Gastroesophageal sphincter (tissue), 4 donors: Measurements from ENCODE around the gene GRIA4. TPM values are rescaled to one million over a fixed set of nuclear protein-coding genes. Genes with fewer than 3 reads are reported as not detected.

Experiments used
- ATAC-seq: fragments of 150-250 bp; one replicate; pipeline ENCODE4 v1.9.1; 2016; ENCODE audit warnings: mild to moderate bottlenecking, moderate library complexity
- H3K27ac ChIP-seq, 4 donors: fragments of 200-600 bp; sonication (generic) in 3 of 4; 1 replicate in 3 of 4; 2 replicates in 1 of 4; pipeline ENCODE4 v1.5.1; 2016 to 2019
- H3K27me3 ChIP-seq: fragments of 200-600 bp; sonication (generic); one replicate; pipeline ENCODE4 v1.5.1; 2019
- H3K36me3 ChIP-seq, 2 donors: fragments of 200-600 bp; sonication (generic); one replicate each; pipeline ENCODE4 v1.5.1; 2019; ENCODE audit warnings: control low read depth in 1 of 2
- H3K4me1 ChIP-seq, 3 donors: fragments of 200-600 bp; sonication (generic); 1 replicate in 2 of 3; 2 replicates in 1 of 3; pipeline ENCODE4 v1.5.1; 2016 to 2019; ENCODE audit warnings: control low read depth in 2 of 3
- H3K4me3 ChIP-seq, 2 donors: fragments of 200-600 bp; sonication (generic); one replicate each; pipeline ENCODE4 v1.5.1; 2019; ENCODE audit warnings: mild to moderate bottlenecking in 1 of 2, moderate library complexity in 1 of 2
- H3K9me3 ChIP-seq, 3 donors: fragments of 200-600 bp; sonication (generic); one replicate each; pipeline ENCODE4 v1.5.1; 2017 to 2019; ENCODE audit warnings: control low read depth in 2 of 3
- EP300 ChIP-seq: sonication (generic); formaldehyde crosslinking; IDR thresholded peaks from one replicate; pipeline ENCODE4 v1.6.1; 2017; ENCODE audit warnings: antibody characterized with exemption, mild to moderate bottlenecking
- POLR2A ChIP-seq, 2 donors: fragments of 450-650 bp; IDR thresholded peaks; one replicate each; pipeline ENCODE4 v1.6.1; 2017; ENCODE audit warnings: antibody characterized with exemption in 2 of 2, mild to moderate bottlenecking in 2 of 2, moderate library complexity in 1 of 2
- POLR2AphosphoS5 ChIP-seq: sonication (generic); formaldehyde crosslinking; IDR thresholded peaks from one replicate; pipeline ENCODE4 v1.6.1; 2017; ENCODE audit warnings: antibody characterized with exemption
- WGBS, 2 donors: methylation state at CpG; one replicate each; pipeline ENCODE4 v1.1.5; 2018; ENCODE audit warnings: low coverage in 1 of 2; 5-methylcytosine and 5-hydroxymethylcytosine counted together
- total RNA-seq, 4 donors: library from RNA; depleted of rRNA; stranded (reverse); fragments of >200 nt; gene quantifications; one replicate each; pipeline ENCODE4 v1.1.0, GENCODE V29; 2016
- TF ChIP-seq, protein P1 (sequence below), 4 experiments: fragments of 200-600 bp in 2 of 4; fragments of 450-650 bp in 2 of 4; sonication (generic) in 1 of 4; IDR thresholded peaks; one replicate each; pipeline ENCODE4 v1.5.1; 2017 to 2019; ENCODE audit warnings: antibody characterized with exemption in 4 of 4, mild to moderate bottlenecking in 2 of 4, moderate library complexity in 2 of 4

GRIA4 gene
- total RNA-seq, 4 donors from 2014 or later, result 0.47 to 1.2 TPM; not detected in 2

DNA sequence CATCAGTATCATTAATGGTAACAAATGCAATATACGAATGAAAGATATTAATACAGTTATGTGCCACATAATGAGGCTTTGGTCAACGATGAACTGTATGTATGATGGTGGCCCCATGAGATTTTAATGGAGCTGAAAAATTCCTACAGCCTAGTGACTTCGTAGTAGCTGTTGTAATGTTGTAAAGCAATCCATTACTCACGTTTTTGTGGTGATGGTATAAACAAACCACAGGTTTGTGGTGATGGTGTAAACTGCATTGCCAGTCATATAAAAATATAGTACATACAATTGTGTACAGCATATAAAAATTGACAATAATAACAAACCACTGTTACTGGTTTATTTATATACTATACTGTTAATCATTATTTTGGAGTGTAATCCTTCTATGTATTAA, 27.4 kb upstream of the GRIA4 start:
- H3K27ac ChIP-seq, result no peak overlapping the region
- TF ChIP-seq, protein P1, sequence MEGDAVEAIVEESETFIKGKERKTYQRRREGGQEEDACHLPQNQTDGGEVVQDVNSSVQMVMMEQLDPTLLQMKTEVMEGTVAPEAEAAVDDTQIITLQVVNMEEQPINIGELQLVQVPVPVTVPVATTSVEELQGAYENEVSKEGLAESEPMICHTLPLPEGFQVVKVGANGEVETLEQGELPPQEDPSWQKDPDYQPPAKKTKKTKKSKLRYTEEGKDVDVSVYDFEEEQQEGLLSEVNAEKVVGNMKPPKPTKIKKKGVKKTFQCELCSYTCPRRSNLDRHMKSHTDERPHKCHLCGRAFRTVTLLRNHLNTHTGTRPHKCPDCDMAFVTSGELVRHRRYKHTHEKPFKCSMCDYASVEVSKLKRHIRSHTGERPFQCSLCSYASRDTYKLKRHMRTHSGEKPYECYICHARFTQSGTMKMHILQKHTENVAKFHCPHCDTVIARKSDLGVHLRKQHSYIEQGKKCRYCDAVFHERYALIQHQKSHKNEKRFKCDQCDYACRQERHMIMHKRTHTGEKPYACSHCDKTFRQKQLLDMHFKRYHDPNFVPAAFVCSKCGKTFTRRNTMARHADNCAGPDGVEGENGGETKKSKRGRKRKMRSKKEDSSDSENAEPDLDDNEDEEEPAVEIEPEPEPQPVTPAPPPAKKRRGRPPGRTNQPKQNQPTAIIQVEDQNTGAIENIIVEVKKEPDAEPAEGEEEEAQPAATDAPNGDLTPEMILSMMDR (IDR thresholded peaks at IDR 0.05), result no peak
- TF ChIP-seq POLR2AphosphoS5 (no peak), EP300 (no peak), POLR2A (IDR thresholded peaks at IDR 0.05) (no peak)
- WGBS, 2 donors, result 61 to 70% methylated on average over 4 of the region's 4 CpGs
- no peaks in the 10 kb centered on the region for H3K4me1 ChIP-seq
- no peak overlapping the region for H3K4me3 ChIP-seq
- H3K36me3 ChIP-seq, result no peaks in the 10 kb centered on the region
- no peaks in the 10 kb centered on the region for H3K27me3 ChIP-seq
- no peak for ATAC-seq
- no peaks in the 10 kb centered on the region for H3K9me3 ChIP-seq

DNA sequence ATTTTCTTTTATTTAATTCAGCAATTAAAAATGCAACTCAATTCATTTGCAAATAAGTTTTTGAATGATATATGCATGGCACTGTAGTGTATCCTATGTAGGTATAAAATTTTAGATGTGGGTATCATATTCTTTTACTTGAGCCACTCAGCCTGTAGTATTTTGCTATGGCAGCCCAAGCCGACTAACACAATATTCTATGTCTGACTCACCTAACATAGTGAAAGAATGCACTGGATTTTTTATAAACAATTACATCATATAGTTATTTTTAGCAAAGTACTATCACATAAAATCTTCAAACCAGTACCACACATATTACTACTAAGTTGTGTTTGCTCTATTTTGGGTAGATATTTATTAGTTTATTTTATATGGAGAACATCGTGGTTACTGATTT, 21.9 kb upstream of the GRIA4 start:
- no peak for TF ChIP-seq POLR2AphosphoS5
- no peak for TF ChIP-seq POLR2A (IDR thresholded peaks at IDR 0.05)
- TF ChIP-seq, protein P1 (IDR thresholded peaks at IDR 0.05), result no peak
- no peak for TF ChIP-seq EP300
- Histone ChIP-seq H3K27me3 (no peaks in the 10 kb centered on the region), H3K4me1 (no peaks in the 10 kb centered on the region), H3K36me3 (no peaks in the 10 kb centered on the region), H3K27ac (no peak overlapping the region), H3K9me3 (no peaks in the 10 kb centered on the region), H3K4me3 (no peak overlapping the region)
- WGBS, 2 donors, result 40 to 41% methylated on average over 2 of the region's 2 CpGs
- ATAC-seq, result no peak

DNA sequence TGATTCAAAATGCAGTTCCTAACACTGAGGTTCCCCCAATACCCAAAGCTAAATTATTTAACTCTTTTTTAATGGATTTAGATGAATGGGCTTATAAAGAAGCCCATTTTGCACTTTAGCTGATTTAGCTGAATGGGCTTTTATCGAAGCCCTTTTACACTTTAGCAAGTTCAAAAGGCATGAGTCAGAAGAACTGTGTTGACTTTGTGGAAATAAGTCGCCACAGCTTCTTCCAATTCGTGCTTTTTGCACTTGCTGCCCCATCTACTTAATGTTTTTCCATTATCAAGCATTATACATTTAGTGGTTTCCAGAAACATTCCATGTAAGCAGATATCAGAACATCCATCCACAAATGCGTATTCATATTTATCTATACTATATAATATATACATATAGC, 20.5 kb upstream of the GRIA4 start:
- no peaks in the 10 kb centered on the region for H3K9me3 ChIP-seq
- H3K36me3 ChIP-seq, result no peaks in the 10 kb centered on the region
- H3K4me1 ChIP-seq, result no peaks in the 10 kb centered on the region
- no peak overlapping the region for H3K27ac ChIP-seq
- WGBS, 2 donors, result 75 to 76% methylated on average over 4 of the region's 4 CpGs
- H3K27me3 ChIP-seq, result no peaks in the 10 kb centered on the region
- no peak overlapping the region for H3K4me3 ChIP-seq
- no peak for ATAC-seq
- TF ChIP-seq, protein P1 (IDR thresholded peaks at IDR 0.05), result no peak
- TF ChIP-seq EP300 (no peak), POLR2AphosphoS5 (no peak), POLR2A (IDR thresholded peaks at IDR 0.05) (no peak)

DNA sequence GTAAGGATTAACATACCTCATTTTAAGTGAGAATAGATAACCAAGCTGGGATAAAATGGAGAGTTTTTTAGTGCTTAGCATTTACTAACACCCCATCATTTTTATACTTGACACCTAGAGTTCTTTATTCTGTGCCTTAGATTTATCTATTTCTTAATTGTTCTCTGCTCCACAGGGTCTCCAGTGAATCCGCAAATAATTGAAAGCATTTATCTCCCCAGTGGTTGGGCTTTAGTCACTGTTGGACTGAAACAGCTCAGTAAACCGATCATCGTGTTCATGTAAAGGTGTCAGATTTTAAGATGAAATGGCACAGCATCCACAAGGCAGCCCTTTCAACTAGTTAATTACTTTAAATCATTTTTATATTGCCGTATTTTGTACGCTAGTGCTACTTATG, 17.8 kb upstream of the GRIA4 start:
- WGBS, 2 donors, result 57 to 75% methylated on average over 5 of the region's 5 CpGs
- ATAC-seq, result no peak

DNA sequence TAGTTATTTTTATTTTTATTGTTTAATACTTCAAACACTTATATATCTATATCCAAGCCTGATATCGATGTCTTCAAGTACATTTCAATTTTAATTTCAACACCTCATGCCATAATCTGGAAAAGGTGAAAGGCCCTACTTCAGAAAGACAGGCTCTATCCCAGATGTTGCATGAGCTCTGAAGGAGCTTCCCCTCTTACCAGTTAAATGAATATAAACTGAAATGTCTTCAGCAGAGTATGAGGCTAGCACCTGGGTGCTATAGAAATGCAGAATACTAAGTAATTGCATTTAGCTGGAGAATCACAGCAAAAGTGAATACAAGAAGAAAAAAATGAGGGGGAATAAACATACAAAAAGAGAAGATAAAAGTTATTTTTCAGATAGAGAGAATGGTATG, 11.5 kb upstream of the GRIA4 start:
- TF ChIP-seq POLR2AphosphoS5 (no peak), EP300 (no peak)
- TF ChIP-seq, protein P1 (IDR thresholded peaks at IDR 0.05), result no peak
- WGBS, 2 donors, result 78 to 89% methylated on average over 1 of the region's 1 CpG
- no peak overlapping the region for H3K27ac ChIP-seq
- H3K36me3 ChIP-seq, result no peaks in the 10 kb centered on the region
- H3K27me3 ChIP-seq, result no peaks in the 10 kb centered on the region
- H3K4me1 ChIP-seq, result no peaks in the 10 kb centered on the region
- ATAC-seq, result no peak
- H3K9me3 ChIP-seq, result no peaks in the 10 kb centered on the region
- no peak overlapping the region for H3K4me3 ChIP-seq

More for the DNA sequence above, 17.8 kb upstream of the GRIA4 start:
- Histone ChIP-seq H3K27me3 (no peaks in the 10 kb centered on the region), H3K27ac (no peak overlapping the region), H3K9me3 (no peaks in the 10 kb centered on the region), H3K4me1 (no peaks in the 10 kb centered on the region), H3K4me3 (no peak overlapping the region), H3K36me3 (no peaks in the 10 kb centered on the region)
- TF ChIP-seq, protein P1 (IDR thresholded peaks at IDR 0.05), result no peak
- TF ChIP-seq EP300 (no peak), POLR2AphosphoS5 (no peak)
